SK-N-MC (cell line): ENCODE results near the gene PTPRR.

Experiments used
- EZH2 ChIP-seq: fragments of 200-600 bp; sonication (generic); IDR thresholded peaks from one replicate; pipeline ENCODE4 v1.6.1; 2017; ENCODE audit warnings: antibody characterized with exemption
- POLR2AphosphoS5 ChIP-seq: IDR thresholded peaks from 2 replicates; pipeline ENCODE4 v1.6.1; 2012; ENCODE audit warnings: mild to moderate bottlenecking, low read depth, low read length, borderline replicate concordance

- no peak for TF ChIP-seq POLR2AphosphoS5
- no peak for TF ChIP-seq EZH2
These were observed 98.1 kb downstream of the PTPRR start for GRCh38 chr12:70822412-70822811.
